ENCODE measurements around the gene AVPR2.
A peak's percentile ranks its signal among the peaks of the same experiment; 100 is the strongest.

Gene AVPR2

GRCh38 chrX:153886915-153887314 lies 17.6 kb upstream of the AVPR2 start:
- no peak for DNase-seq

GRCh38 chrX:153887385-153887784 lies 17.1 kb upstream of the AVPR2 start:
- no peak for DNase-seq

GRCh38 chrX:153888344-153888743 lies 16.1 kb upstream of the AVPR2 start:
- DNase-seq, result no peak

GRCh38 chrX:153889123-153889522 lies 15.3 kb upstream of the AVPR2 start:
- DNase-seq, result no peak

- DNase-seq, result no peak
Observed at GRCh38 chrX:153897899-153898298, 6.6 kb upstream of the AVPR2 start.

GRCh38 chrX:153900831-153901752 lies 3.4 kb upstream of the AVPR2 start:
- peak; percentile 87 for DNase-seq

GRCh38 chrX:153901753-153902140 lies 2.7 kb upstream of the AVPR2 start:
- no peak for DNase-seq

- DNase-seq, result no peak
Observed at GRCh38 chrX:153902385-153902784, 2.1 kb upstream of the AVPR2 start.

- DNase-seq, result no peak
Observed at GRCh38 chrX:153903238-153903980, 1.1 kb upstream of the AVPR2 start.

- DNase-seq, result no peak
Observed at GRCh38 chrX:153905481-153906095, 1.1 kb downstream of the AVPR2 start.

- no peak for DNase-seq
Observed at GRCh38 chrX:153906126-153906917, 1.8 kb downstream of the AVPR2 start.

GRCh38 chrX:153907456-153907855 lies 3.0 kb downstream of the AVPR2 start:
- no peak for DNase-seq

- no peak for DNase-seq
Observed at GRCh38 chrX:153908219-153908860, 3.9 kb downstream of the AVPR2 start.

- no peak for DNase-seq
Observed at GRCh38 chrX:153909024-153909979, 4.8 kb downstream of the AVPR2 start.

GRCh38 chrX:153909980-153910360 lies 5.5 kb downstream of the AVPR2 start:
- no peak for DNase-seq

GRCh38 chrX:153910446-153910845 lies 6.0 kb downstream of the AVPR2 start:
- no peak for DNase-seq

GRCh38 chrX:153911798-153912197 lies 7.3 kb downstream of the AVPR2 start:
- DNase-seq, result no peak

GRCh38 chrX:153913211-153913610 lies 8.7 kb downstream of the AVPR2 start:
- DNase-seq, result no peak

GRCh38 chrX:153913701-153914100 lies 9.2 kb downstream of the AVPR2 start:
- no peak for DNase-seq

GRCh38 chrX:153917869-153918268 lies 13.4 kb downstream of the AVPR2 start:
- no peak for DNase-seq

GRCh38 chrX:153919281-153919680 lies 14.8 kb downstream of the AVPR2 start:
- DNase-seq, result no peak
